ENCODE data around the gene HDGFL3. TPM values are rescaled to one million over a fixed set of nuclear protein-coding genes. Genes with fewer than 3 reads are reported as not detected.

Gene HDGFL3
- total and polyA plus RNA-seq, 9 of the 15 experiments (the other 6 are each of a cell fraction or from before 2014, with no cell fraction given): 6.7 to 42.0 (median 31.4) TPM

DNA sequence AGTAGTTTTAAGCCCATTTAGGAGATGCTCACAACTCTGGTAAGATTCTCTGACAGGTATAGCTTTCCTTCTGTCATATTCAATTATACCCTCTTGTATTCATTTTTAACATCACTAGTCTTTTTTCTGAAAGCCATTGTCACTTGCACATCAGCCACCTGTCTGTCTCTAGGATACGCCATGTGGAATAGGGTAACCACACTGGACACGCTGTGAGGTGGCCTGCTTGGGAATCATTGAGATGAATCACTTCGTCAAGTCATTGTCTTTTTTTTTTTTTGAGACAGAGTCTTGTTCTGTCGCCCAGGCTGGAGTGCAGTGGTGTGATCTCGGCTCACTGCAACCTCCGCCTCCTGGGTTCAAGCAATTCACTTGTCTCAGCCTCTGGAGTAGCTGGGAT is 92.8 kb downstream of the HDGFL3 start:
- Histone ChIP-seq H3K27me3 (ENCODE audit: control insufficient read depth in 2 of 2, insufficient read depth in 2 of 2, low read length in 2 of 2) (no peaks in the 10 kb centered on the region), H3K4me2 (ENCODE audit: insufficient read depth, low read length) (no peak overlapping the region), H4K20me1 (replicated peaks; ENCODE audit: control insufficient read depth, insufficient read depth, low read length) (no peaks in the 10 kb centered on the region), H3K27ac (ENCODE audit: extremely low read depth, low read depth, low read length) (no peak overlapping the region), H3K9me3 (replicated peaks; ENCODE audit: control insufficient read depth, insufficient read depth, low read depth, low read length) (no peaks in the 10 kb centered on the region), H3K36me3 (ENCODE audit: control insufficient read depth, insufficient read depth, low read length) (no peaks in the 10 kb centered on the region), H3K4me1 (replicated peaks in 1 of 2; ENCODE audit: control insufficient read depth in 2 of 2, insufficient read depth in 2 of 2, low read length in 2 of 2) (no peaks in the 10 kb centered on the region; a peak in 1 of 5 replicates), H3K9me1 (ENCODE audit: control insufficient read depth, insufficient read depth, low read length) (no peaks in the 10 kb centered on the region), H3K9ac (ENCODE audit: insufficient read depth in 1 of 2, low read depth in 2 of 2, low read length in 2 of 2) (no peak overlapping the region), H3K4me3 (no peak overlapping the region), H2AFZ (ENCODE audit: low read depth, low read length) (no peak overlapping the region), H3K79me2 (ENCODE audit: control insufficient read depth, insufficient read depth, low read length) (no peaks in the 10 kb centered on the region)
- BruUV-seq (replicated peaks): no TSS peak
- CTCF ChIA-PET (ENCODE audit: low intra/inter-chr PET ratio): no interaction called here
- ATAC-seq (no peak), DNase-seq (ENCODE audit: extremely low read depth in 1 of 4, low spot score in 3 of 4) (no peak), FAIRE-seq (no peak)
- POLR2A ChIA-PET: interaction anchor here (1.5 kb wide), 1 partner anchor 8 kb away, joined by 4 read pairs; no protein-coding TSS in a partner anchor
- intact Hi-C loops (cut with micrococcal nuclease) (no loop called here), in situ Hi-C loops (cut with MboI) (no loop called here)
- 56% methylated on average over 4 of the region's 6 CpGs for WGBS (ENCODE audit: insufficient coverage, low coverage, missing lambda C conversion rate)
- TF ChIP-seq POLR2A (conservative IDR thresholded peaks at IDR 0.05): no peak
- TF ChIP-seq TSHZ1 (CRISPR knock-in tag; IDR thresholded peaks at IDR 0.05): no peak
- no peak for TF ChIP-seq MTA2 (IDR thresholded peaks at IDR 0.05; ENCODE audit: low read depth)
- no peak for TF ChIP-seq ADNP (tag; IDR thresholded peaks at IDR 0.05)
- TF ChIP-seq, protein P1, sequence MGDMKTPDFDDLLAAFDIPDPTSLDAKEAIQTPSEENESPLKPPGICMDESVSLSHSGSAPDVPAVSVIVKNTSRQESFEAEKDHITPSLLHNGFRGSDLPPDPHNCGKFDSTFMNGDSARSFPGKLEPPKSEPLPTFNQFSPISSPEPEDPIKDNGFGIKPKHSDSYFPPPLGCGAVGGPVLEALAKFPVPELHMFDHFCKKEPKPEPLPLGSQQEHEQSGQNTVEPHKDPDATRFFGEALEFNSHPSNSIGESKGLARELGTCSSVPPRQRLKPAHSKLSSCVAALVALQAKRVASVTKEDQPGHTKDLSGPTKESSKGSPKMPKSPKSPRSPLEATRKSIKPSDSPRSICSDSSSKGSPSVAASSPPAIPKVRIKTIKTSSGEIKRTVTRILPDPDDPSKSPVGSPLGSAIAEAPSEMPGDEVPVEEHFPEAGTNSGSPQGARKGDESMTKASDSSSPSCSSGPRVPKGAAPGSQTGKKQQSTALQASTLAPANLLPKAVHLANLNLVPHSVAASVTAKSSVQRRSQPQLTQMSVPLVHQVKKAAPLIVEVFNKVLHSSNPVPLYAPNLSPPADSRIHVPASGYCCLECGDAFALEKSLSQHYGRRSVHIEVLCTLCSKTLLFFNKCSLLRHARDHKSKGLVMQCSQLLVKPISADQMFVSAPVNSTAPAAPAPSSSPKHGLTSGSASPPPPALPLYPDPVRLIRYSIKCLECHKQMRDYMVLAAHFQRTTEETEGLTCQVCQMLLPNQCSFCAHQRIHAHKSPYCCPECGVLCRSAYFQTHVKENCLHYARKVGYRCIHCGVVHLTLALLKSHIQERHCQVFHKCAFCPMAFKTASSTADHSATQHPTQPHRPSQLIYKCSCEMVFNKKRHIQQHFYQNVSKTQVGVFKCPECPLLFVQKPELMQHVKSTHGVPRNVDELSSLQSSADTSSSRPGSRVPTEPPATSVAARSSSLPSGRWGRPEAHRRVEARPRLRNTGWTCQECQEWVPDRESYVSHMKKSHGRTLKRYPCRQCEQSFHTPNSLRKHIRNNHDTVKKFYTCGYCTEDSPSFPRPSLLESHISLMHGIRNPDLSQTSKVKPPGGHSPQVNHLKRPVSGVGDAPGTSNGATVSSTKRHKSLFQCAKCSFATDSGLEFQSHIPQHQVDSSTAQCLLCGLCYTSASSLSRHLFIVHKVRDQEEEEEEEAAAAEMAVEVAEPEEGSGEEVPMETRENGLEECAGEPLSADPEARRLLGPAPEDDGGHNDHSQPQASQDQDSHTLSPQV (IDR thresholded peaks at IDR 0.05): no peak
- TF ChIP-seq PBX2 (CRISPR knock-in tag; IDR thresholded peaks at IDR 0.05; ENCODE audit: low read depth): no peak
- TF ChIP-seq PBX2 (tag; conservative IDR thresholded peaks at IDR 0.05; ENCODE audit: low read depth): no peak
- no peak for TF ChIP-seq CCAR2 (IDR thresholded peaks at IDR 0.05; ENCODE audit: low read depth, low read length)
- no peak for TF ChIP-seq CREBBP (IDR thresholded peaks at IDR 0.05; ENCODE audit: low read depth, low read length)
- TF ChIP-seq PRMT5 (CRISPR knock-in tag; IDR thresholded peaks at IDR 0.05): no peak
- TF ChIP-seq SLC30A9 (CRISPR knock-in tag; IDR thresholded peaks at IDR 0.05): no peak
